GM12865 (cell line): ENCODE data around the gene EHBP1.

Experiments
- DNase-seq: peaks from one replicate; pipeline ENCODE4 v3.0.0; 2010; ENCODE audit warnings: low read depth
- H3K4me3 ChIP-seq: 2 replicates; pipeline ENCODE4 v1.5.1; 2011; ENCODE audit warnings: mild to moderate bottlenecking, low read depth, low read length, control low read depth
- TF ChIP-seq, protein P1 (sequence below): IDR thresholded peaks from 2 replicates; pipeline ENCODE4 v1.5.1; 2011; ENCODE audit warnings: low read length, control low read depth, low read depth, inconsistent platforms; ENCODE audit not compliant: insufficient read depth; ENCODE audit errors: missing control alignments

Gene EHBP1

DNA sequence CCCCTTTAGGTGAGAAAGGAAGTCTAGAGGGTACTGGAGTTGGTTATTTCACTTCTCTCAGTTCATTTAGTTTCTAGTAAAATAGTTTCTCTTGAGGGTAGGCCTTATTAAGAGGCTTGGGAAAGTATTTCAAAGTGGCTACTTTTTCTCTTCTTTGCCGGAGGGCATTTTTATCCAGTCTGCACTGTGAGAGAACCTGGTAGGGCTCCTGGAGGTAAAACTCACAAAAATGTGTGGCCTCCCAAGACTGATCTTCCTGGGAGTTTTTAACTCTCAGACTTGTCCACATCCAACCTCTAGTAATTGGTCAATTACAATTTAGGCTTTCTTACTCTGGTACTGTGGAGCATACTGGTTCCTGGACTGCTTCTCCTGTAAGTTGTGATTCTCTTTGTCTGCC, 28.0 kb downstream of the EHBP1 start:
- DNase-seq, result no peak
- TF ChIP-seq, protein P1, sequence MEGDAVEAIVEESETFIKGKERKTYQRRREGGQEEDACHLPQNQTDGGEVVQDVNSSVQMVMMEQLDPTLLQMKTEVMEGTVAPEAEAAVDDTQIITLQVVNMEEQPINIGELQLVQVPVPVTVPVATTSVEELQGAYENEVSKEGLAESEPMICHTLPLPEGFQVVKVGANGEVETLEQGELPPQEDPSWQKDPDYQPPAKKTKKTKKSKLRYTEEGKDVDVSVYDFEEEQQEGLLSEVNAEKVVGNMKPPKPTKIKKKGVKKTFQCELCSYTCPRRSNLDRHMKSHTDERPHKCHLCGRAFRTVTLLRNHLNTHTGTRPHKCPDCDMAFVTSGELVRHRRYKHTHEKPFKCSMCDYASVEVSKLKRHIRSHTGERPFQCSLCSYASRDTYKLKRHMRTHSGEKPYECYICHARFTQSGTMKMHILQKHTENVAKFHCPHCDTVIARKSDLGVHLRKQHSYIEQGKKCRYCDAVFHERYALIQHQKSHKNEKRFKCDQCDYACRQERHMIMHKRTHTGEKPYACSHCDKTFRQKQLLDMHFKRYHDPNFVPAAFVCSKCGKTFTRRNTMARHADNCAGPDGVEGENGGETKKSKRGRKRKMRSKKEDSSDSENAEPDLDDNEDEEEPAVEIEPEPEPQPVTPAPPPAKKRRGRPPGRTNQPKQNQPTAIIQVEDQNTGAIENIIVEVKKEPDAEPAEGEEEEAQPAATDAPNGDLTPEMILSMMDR, result no peak
- no peak overlapping the region for H3K4me3 ChIP-seq

GRCh38 chr2:62736899-62737559, 31.5 kb downstream of the EHBP1 start:
- TF ChIP-seq, protein P1, result no peak
- no peak overlapping the region for H3K4me3 ChIP-seq
- peak; percentile 11 for DNase-seq

DNA sequence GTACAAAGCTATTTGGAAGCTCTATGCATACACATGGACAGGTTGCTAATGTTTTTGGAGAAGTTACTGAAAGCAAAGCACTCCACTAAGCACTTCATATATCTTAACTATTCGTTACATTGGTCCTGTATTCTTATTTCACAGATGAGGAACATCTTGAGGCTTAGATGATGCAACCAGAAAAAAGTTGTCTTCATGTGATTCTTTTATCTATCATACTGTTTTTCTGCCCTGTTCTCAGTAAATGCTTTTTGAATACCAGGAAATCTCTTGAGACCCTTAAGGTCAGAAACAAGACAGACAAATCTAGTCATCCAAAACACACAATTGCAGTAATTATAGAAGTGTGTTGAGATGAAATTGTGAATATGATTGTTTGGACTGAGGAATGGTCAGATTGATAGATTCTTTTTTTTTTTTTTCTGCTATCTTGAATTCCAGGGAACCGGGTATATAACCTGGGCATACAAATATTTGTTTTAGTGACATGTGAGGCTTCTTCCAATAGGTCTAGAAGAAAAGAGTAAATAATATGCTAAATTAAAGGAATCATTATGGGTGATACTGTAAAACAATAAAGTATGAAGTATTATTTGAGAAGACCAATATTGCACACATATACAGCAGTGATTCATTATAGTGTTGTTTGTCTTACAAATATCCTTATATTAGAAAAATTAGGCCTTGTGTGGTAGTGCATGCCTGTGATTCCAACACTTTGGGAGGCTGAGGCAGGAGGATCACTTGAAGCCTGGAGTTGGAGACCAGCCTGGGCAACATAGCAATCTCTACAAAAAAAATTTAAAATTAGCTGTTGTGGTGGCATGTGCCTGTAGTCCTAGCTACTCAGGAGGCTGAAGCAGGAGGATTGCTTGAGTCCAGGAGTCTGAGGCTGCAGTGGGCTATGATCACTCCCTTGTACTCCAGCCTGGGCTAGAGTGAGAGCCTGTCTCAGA, 33.7 kb downstream of the EHBP1 start:
- TF ChIP-seq, protein P1, result no peak
- DNase-seq, result no peak
- no peak overlapping the region for H3K4me3 ChIP-seq

DNA sequence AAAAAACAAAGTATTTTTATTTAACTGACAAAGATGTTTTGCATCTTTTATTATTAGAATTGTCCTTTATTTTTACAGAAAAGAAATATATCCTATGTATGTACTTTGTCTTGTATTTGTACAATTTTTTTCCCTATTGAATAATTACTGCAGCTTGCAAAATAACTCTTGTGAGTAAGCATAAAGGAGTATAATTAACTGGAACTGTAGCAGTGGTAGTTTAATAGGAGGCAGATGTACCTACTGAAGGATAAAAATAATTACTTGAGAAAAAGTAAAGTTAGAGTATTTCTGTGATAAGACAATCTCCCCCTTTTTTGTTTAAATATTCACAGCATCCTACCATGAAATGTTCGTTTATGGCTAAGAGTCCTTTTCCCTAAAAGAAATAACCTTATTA, 34.7 kb downstream of the EHBP1 start:
- H3K4me3 ChIP-seq, result no peak overlapping the region
- no peak for DNase-seq
- TF ChIP-seq, protein P1, result no peak

GRCh38 chr2:62741127-62741526, 35.6 kb downstream of the EHBP1 start:
- H3K4me3 ChIP-seq, result no peak overlapping the region
- no peak for DNase-seq
- TF ChIP-seq, protein P1, result no peak

DNA sequence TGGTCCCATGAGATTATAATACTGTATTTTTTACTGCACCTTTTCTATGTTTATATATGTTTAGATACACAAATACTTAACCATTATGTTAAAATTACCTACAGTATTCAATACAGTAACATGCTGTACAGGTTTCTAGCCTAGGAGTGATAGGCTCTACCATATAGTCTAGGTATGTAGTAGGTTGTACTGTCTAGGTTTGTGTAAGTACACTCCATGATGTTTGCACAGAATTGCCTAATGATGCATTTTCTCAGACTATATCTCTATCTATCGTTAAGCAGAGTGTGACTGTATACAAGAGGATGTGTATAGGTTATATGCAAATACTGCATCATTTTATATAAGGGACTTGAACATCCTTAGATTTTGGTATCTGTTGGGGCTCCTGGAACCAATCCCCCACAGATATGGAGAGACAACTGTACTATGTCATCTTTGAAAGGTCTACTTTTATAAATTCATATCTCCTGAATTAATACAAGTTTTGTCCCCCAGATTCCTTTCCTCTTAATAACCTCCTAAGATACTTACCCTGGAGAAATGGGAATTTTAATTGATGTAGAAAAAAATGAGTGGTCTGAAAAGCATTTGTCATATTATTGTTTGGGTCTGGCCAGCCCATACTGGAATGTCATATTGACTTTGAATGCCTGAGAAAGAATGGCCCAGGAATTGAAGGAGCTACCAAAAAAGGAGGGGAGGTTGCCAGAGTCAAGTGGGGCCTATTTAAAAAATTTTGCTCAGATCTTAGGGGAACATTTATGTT, 36.6 kb downstream of the EHBP1 start:
- TF ChIP-seq, protein P1, result no peak
- no peak for DNase-seq
- H3K4me3 ChIP-seq, result no peak overlapping the region
